Subcutaneous adipose tissue (tissue), 4 donors: Measurements from ENCODE around the gene EPHB4. TPM values are rescaled to one million over a fixed set of nuclear protein-coding genes. Genes with fewer than 3 reads are reported as not detected.

ENCODE experiments used
- CTCF ChIP-seq: fragments of 450-650 bp; IDR thresholded peaks from one replicate; pipeline ENCODE4 v1.5.1; 2016; ENCODE audit warnings: low read depth, mild to moderate bottlenecking, control low read depth, antibody characterized with exemption, moderate library complexity
- total RNA-seq, 4 donors: library from RNA; depleted of rRNA; stranded (reverse); fragments of >200 nt; gene quantifications; one replicate each; pipeline ENCODE4 v1.1.0, GENCODE V29; 2016

EPHB4 gene
- total RNA-seq, 4 donors from 2014 or later, result 9.5 to 53.7 (median 14.7) TPM

- TF ChIP-seq CTCF, result no peak
These were observed 24.9 kb upstream of the EPHB4 start, which contains the start of gene SLC12A9 for GRCh38 chr7:100852048-100852872. SLC12A9 (plus strand) TSS chr7:100852713; CDS start chr7:100854198, 1,485 bp downstream.

- no peak for TF ChIP-seq CTCF
These were observed 20.0 kb upstream of the EPHB4 start for GRCh38 chr7:100847360-100847759.

GRCh38 chr7:100840470-100841100 lies 13.3 kb upstream of the EPHB4 start:
- TF ChIP-seq CTCF, result no peak

GRCh38 chr7:100839361-100839760 lies 12.0 kb upstream of the EPHB4 start:
- TF ChIP-seq CTCF, result no peak

GRCh38 chr7:100837099-100837836 lies 9.9 kb upstream of the EPHB4 start:
- no peak for TF ChIP-seq CTCF

GRCh38 chr7:100836812-100837098 lies 9.4 kb upstream of the EPHB4 start:
- no peak for TF ChIP-seq CTCF
